ENCODE data around the gene RNF11.

Gene RNF11

DNA sequence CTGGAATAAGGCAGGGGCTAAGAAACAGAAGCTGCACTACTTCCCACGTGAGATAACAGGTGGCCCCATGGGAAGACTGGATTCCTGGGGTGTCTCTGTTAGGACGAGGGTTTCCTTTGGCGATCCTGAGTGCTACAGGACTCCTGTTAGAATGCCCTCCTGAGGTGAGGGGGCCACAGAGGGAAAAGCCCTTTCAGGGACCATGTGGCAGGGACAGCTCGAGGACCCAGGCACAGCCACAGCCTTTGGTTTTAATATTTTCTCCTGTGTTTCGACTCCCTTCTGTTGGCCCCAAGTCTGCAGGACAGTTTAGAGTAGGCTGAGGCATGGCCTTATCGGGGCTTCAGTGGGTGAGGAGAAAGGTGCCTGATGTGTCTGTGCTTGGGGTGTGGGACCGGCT, 81.7 kb downstream of the RNF11 start:
- DNase-seq: no peak

DNA sequence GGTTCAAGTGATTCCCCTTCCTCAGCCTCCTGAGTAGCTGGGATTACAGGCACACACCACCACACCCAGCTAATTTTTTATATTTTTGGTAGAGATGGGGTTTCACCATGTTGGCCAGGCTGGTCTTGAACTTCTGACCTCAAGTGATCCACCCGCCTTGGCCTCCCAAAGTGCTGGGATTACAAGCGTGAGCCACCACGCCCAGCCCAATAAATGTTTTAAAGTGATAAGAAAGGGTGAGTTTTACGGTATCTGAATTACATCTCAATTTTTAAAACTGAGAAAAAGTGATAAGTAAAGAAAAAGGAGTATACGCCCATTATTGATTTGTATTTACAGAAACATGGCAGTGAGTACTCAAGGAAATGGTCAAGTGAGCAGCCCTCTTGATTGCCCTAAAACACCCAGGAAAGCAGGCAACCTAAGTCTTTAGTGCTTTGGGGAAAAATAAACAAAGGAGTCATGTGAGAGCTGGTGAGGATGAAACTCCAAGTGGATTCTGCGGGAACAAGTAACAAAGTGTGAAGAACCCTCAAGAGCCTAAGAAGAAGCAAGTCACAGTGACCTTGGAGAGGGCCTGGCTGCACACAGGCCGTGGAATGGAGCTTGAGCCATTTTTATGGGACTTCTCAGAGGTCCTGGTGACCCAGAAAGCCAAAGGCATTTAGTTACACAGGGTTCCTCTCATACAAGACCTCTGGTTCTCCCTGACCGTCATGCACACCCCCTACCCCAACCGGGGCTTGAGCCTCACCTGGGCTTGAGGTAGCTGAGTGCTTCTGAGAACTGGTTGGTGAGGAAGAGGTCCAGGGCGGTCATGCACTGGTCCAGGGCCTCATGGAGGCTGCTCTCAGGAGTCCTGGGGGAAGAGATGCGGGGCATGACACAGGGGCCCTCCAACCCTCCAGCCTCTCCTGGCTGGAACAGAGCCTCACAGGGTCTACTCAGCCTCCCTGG, 85.2 kb downstream of the RNF11 start:
- no peak for DNase-seq

DNA sequence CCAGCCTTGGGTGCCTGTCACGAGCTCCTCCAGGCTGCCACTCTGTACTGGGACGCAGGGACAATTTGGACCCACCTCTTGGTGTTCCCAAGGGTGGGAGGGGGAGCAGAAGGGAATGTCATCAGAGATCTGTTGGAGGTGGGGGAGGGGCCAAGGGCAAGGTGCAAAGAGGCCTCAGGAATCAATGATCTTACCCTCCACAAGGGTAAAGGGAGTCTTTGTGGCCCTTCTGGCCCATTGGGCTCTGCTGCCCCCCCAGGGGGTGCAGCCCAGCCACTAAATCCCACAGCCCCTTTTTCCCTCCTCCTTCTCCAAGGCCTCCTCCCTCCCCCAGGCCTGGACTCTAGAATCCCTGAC, 85.8 kb downstream of the RNF11 start:
- DNase-seq: no peak

DNA sequence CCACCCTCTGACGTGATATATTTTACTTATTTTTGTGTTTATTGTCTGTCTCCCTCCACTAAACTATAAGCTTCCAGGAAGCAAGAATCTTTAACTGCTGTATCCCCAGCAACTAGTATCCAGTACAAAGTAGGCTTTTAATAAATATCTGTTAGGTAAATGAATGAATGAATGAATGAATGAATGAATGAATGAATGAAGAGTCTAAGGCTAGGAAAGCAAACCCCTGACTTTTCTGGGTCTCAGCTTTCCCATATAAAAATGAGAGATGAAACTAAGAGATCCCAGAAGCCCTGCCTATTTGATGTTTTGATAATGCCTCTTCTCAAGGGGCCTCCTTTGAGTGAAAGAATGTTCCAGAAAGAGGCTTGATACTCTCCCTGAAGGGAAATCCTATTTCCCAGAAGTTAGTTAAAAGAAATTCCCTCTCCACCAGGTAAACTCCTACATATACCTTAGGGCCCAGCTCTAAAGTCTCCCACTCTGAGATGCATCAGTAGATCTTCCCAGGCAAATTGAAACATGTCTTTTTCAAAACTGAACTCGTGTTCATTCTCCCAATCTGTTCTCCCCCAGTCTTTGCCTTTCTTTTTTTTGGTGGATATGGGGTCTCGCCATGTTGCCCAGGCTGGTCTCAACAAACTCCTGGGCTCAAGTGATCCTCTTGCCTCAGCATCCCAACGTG, 86.5 kb downstream of the RNF11 start:
- no peak for DNase-seq

Measured in NCI-H345 (cell line).